IPS DF 4.7 (cell line): ENCODE measurements around the gene OR2A14.
"Not testable (repeated sequence)": the region's sequence is repeated elsewhere in the genome, so short reads cannot be mapped to it uniquely, and the experiment has no call there.

Experiments used
- DNase-seq: peaks from one replicate; pipeline ENCODE4 v3.0.0-alpha.2; 2013; ENCODE audit warnings: low spot score; ENCODE audit errors: extremely low read depth

OR2A14 gene

DNA sequence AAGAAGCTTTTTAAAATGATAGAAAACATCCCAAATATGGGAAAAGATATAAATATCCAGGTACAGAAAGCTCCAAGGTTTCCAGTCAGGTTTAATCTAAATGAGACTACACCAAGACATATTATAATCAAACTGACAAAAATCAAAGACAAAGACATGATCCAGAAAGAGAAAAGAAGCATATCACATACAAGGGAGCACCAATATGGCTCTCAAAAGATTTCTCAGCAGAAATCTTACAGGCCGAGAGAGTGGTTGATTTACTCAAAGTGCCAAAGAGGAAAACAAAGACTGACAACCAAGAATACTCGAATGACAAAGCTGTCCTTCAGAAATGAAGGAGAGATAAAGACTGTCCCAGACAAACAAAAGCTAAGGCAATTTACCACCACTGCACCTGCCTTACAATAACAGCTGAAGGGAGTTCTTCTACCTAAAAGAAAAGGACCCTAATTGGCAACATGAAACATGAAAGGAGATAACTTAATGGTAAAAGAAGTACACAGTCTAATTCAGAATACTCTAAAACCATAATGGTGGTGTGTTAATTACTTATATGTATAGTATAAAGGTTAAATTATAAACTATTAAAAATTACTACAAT lies 25.4 kb downstream of the OR2A14 start:
- DNase-seq, result no peak

GRCh38 chr7:144158861-144159260 lies 35.9 kb downstream of the OR2A14 start:
- no peak for DNase-seq

DNA sequence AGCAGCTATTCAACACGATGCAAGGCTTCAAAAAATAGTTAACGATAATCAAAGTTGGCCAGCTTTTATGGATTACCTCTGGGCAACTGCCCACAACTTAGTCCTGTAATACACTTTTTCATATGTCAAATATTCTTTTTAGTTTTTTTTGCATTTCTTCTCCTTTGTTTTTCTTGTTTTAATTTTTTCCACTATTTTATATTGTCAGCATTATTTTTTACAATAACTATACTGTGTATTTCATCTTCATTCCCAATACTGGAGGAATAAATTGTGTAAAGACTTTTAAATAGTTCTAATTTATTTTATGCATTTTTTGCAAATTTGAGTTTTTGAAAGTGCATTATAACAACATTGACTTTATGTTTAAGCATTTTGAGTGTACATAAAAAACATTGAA lies 41.8 kb downstream of the OR2A14 start:
- DNase-seq, result no peak

DNA sequence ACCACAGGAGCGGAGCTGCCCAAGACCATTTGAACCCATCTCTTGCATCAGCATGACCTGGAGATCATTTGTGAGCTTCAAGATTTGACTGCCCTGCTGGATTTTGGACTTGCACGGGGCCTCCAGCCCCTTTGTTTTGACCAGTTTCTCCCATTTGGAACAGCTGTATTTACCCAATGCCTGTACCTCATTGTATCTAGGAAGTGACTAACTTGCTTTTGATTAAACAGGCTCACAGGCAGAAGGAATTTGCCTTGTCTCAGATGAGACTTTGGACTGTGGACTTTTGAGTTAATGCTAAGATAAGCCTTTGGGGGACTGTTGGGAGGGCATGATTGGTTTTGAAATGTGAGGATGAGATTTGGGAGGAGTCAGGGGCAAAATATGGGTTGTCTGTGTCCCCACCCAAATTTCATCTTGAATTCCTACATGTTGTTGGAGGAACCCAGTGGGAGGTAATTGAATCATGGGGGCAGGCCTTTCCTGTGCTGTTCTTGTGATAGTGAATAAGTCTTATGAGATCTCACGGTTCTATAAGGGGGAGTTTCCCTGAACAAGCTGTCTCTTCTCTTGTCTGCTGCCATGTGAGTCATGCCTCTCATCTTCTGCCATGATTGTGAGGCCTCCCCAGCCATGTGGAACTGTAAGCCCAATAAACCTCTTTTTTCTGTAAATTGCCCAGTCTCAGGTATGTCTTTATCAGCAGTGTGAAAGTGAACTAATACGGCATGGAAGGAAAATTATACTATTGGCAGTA lies 48.8 kb downstream of the OR2A14 start:
- DNase-seq, result not testable (repeated sequence)

DNA sequence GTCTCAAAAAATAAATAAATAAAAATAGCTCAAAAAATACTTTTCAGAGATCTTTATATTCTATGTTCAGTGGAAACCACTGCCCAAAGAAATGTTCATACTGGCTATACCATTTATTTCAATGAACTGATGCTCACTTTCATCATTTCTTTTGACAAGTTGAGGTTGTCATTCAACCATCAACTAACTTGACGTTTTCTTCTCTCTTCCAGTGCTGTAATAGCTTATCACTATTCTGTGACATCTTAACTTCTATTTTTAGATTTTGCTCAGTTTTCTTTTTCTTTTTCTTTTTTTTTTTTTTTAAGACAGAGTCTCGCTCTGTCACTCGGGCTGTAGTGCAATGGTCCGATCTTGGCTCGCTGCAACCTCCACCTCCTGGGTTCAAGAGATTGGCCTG lies 51.6 kb downstream of the OR2A14 start:
- no peak for DNase-seq

DNA sequence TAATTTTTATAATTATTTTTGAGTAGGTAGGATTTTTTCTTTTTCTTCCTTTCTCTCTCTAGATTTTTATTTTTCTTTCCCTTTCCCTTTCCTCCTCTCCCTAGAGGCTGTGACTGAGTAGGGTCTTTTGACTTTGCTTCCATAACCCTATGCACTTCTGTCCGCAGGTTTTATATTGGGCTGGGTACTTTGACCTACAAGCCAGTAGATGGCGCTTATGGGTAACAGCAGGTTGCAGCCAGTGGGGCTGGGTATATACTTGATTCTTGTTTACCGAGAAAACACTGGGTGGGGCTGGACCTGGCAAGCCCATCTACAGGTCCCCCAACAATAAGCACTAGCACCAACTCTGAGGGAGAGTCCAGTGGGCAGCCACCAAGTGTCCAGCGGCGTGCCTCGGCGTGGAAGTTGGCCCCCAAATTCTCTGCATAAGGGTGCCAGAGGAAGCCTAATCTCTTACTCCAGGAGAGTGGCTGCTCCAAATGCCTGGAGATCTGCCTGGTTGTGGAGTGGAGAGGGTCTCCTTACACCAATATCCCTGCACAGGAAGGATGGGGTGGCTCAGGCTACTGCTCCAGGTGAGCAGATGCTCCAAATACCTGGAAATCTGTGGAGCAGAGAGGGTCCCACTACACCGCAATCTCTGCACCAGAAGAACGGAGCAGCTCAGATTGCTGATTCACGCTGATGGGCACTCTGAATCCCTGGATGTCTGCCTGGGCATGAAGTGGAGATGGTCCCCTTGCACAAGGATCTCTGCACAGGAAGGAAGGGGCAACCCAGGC lies 55.6 kb downstream of the OR2A14 start:
- DNase-seq, result not testable (repeated sequence)

DNA sequence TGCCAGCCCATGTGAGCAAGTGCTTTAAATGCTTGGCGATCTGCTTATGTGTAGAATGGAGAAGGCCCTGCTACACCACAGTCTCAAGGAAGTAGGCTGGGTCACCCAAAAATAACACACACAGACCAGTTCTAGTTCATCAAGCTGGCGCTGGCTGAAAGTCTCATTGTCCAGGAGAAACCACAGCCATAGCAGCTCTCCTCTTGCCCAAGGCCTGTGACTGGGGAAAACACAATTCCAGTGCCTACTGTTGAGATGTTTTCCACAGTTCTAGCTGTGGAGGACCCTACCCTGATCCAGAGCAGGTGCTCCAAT lies 56.1 kb downstream of the OR2A14 start:
- DNase-seq, result not testable (repeated sequence)
